Uterus (tissue), 4 donors: ENCODE results near the gene CATSPERD. TPM values are rescaled to one million over a fixed set of nuclear protein-coding genes. Genes with fewer than 3 reads are reported as not detected.

Source experiments
- DNase-seq, 2 donors: peaks; one replicate each; pipeline ENCODE4 v3.0.0-alpha.2; 2019 to 2020
- H3K27ac ChIP-seq, 2 donors: fragments of 200-600 bp; sonication (generic); 1 replicate in 1 of 2; 2 replicates in 1 of 2; pipeline ENCODE4 v1.5.1; 2016 to 2018
- H3K27me3 ChIP-seq, 2 donors: fragments of 200-600 bp; sonication (generic); one replicate each; pipeline ENCODE4 v1.5.1; 2018 to 2019; ENCODE audit warnings: control low read depth in 1 of 2
- H3K36me3 ChIP-seq, 2 donors: fragments of 200-600 bp; sonication (generic); one replicate each; pipeline ENCODE4 v1.5.1; 2019; ENCODE audit warnings: control low read depth in 1 of 2
- H3K4me1 ChIP-seq, 2 donors: fragments of 200-600 bp; sonication (generic); one replicate each; pipeline ENCODE4 v1.5.1; 2018 to 2019; ENCODE audit warnings: control low read depth in 1 of 2
- H3K4me3 ChIP-seq, 2 donors: fragments of 200-600 bp; sonication (generic); 1 replicate in 1 of 2; 2 replicates in 1 of 2; pipeline ENCODE4 v1.5.1; 2018 to 2019; ENCODE audit warnings: mild to moderate bottlenecking in 1 of 2
- H3K9me3 ChIP-seq, 2 donors: fragments of 200-600 bp; sonication (generic); one replicate each; pipeline ENCODE4 v1.5.1; 2019; ENCODE audit warnings: control low read depth in 1 of 2
- CTCF ChIP-seq, 4 experiments: fragments of 200-600 bp in 2 of 4; fragments of 450-650 bp in 2 of 4; sonication (generic) in 2 of 4; IDR thresholded peaks; one replicate each; pipeline ENCODE4 v1.5.1; 2016 to 2019; ENCODE audit warnings: antibody characterized with exemption in 4 of 4, mild to moderate bottlenecking in 2 of 4, moderate library complexity in 1 of 4
- POLR2A ChIP-seq, 2 donors: fragments of 450-650 bp; IDR thresholded peaks; one replicate each; pipeline ENCODE4 v1.6.1; 2016; ENCODE audit warnings: antibody characterized with exemption in 2 of 2, mild to moderate bottlenecking in 1 of 2, moderate library complexity in 1 of 2
- intact Hi-C: fragments of 100-400 bp; cut with DNase I; formaldehyde crosslinking; loops from one replicate; pipeline ENCODE4 v1.15.1; 2023; ENCODE audit warnings: low total_unique reads
- total RNA-seq, 4 donors: library from RNA; depleted of rRNA in 3 of 4; stranded (reverse); fragments of >200 nt in 3 of 4; gene quantifications; one replicate each; pipeline versions ENCODE4 v1.1.0 to v1.2.4, GENCODE V29; 2014 to 2023
- donor health status: DM: yes; HTN: yes; CAD: no.

The CATSPERD gene
- total RNA-seq, 4 donors from 2014 or later, result not detected

GRCh38 chr19:5821521-5822180 is 101.2 kb downstream of the CATSPERD start:
- intact Hi-C loops, result no loop called here
- no peak for DNase-seq
- no peaks in the 10 kb centered on the region for H3K9me3 ChIP-seq
- no peaks in the 10 kb centered on the region for H3K27me3 ChIP-seq
- no peaks in the 10 kb centered on the region for H3K4me1 ChIP-seq
- no peak overlapping the region for H3K4me3 ChIP-seq
- TF ChIP-seq POLR2A (IDR thresholded peaks at IDR 0.05), result no peak
- TF ChIP-seq CTCF (IDR thresholded peaks at IDR 0.05), result no peak
- H3K36me3 ChIP-seq, result no peaks in the 10 kb centered on the region
- H3K27ac ChIP-seq, result no peak overlapping the region

- no peak for DNase-seq
- Histone ChIP-seq H3K4me3 (no peak overlapping the region), H3K36me3 (no peaks in the 10 kb centered on the region), H3K27me3 (no peaks in the 10 kb centered on the region), H3K9me3 (no peaks in the 10 kb centered on the region), H3K4me1 (no peaks in the 10 kb centered on the region), H3K27ac (no peak overlapping the region)
- intact Hi-C loops, result no loop called here
- TF ChIP-seq POLR2A (IDR thresholded peaks at IDR 0.05) (no peak), CTCF (IDR thresholded peaks at IDR 0.05) (no peak)
Measured at GRCh38 chr19:5822181-5822844, 101.9 kb downstream of the CATSPERD start.

DNA sequence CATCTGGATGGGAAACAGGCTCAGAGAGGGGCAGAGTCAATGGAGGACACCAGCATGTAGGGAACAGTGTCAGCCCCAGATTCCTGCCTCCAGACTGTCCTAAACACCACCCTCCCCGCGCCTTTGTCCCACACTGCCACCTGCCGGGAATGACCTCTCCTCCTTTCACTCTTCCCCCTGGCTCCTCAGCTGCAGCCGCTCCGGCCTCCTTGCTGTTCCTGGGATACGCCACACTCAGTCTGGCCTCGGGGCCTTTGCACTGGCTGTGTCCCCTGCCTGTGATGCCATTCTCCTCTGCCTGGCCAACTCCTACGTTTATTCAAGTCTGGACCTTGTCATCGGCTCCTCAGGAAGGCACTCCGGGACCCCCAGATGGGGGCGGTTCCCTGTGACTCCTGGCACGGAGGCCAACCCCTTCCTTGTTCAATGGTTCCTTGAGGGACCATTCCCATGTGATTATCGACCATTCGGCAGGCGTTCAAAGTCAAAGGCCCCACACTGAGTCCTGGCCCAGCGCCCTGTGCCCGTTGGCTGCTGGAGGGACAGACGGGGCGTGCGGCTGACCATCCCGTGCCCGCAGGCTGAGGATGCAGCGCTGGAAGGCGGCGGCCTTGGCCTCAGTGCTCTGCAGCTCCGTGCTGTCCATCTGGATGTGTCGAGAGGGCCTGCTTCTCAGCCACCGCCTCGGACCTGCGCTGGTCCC is 103.3 kb downstream of the CATSPERD start:
- Histone ChIP-seq H3K9me3 (no peaks in the 10 kb centered on the region), H3K4me1 (no peaks in the 10 kb centered on the region), H3K27ac (no peak overlapping the region), H3K4me3 (no peak overlapping the region), H3K36me3 (no peaks in the 10 kb centered on the region), H3K27me3 (peaks cover 0 to under 1% of the 10 kb centered on the region in 2 donors)
- TF ChIP-seq POLR2A (IDR thresholded peaks at IDR 0.05) (no peak), CTCF (IDR thresholded peaks at IDR 0.05) (no peak)
- intact Hi-C loops, result no loop called here
- no peak for DNase-seq

- DNase-seq, result no peak
- Histone ChIP-seq H3K9me3 (no peaks in the 10 kb centered on the region), H3K4me3 (no peak overlapping the region), H3K4me1 (peaks cover 0 to 7% of the 10 kb centered on the region in 2 donors), H3K27me3 (peaks cover 0 to 6% of the 10 kb centered on the region in 2 donors), H3K36me3 (no peaks in the 10 kb centered on the region), H3K27ac (no peak overlapping the region)
- TF ChIP-seq CTCF (IDR thresholded peaks at IDR 0.05), result no peak
- no peak for TF ChIP-seq POLR2A (IDR thresholded peaks at IDR 0.05)
- intact Hi-C loops, result no loop called here
Measured at GRCh38 chr19:5824751-5825150, 104.3 kb downstream of the CATSPERD start.

- no peaks in the 10 kb centered on the region for H3K9me3 ChIP-seq
- no peak overlapping the region for H3K4me3 ChIP-seq
- intact Hi-C loops, result no loop called here
Measured at GRCh38 chr19:5825178-5825577, 104.7 kb downstream of the CATSPERD start.

More at GRCh38 chr19:5825178-5825577, 104.7 kb downstream of the CATSPERD start:
- TF ChIP-seq POLR2A (IDR thresholded peaks at IDR 0.05) (no peak), CTCF (IDR thresholded peaks at IDR 0.05) (no peak)
- no peak for DNase-seq
- Histone ChIP-seq H3K36me3 (no peaks in the 10 kb centered on the region), H3K27ac (no peak overlapping the region), H3K27me3 (peaks cover 0 to 6% of the 10 kb centered on the region in 2 donors), H3K4me1 (peaks cover 0 to 7% of the 10 kb centered on the region in 2 donors)
